DOHH2 (cell line): ENCODE data around the gene ALG5.

Experiments
- CTCF ChIP-seq: fragments of 200-600 bp; sonication (generic); IDR thresholded peaks from one replicate; pipeline ENCODE4 v1.5.1; 2014; ENCODE audit warnings: antibody characterized with exemption, mild to moderate bottlenecking, low read depth, low read length; ENCODE audit not compliant: poor library complexity, severe bottlenecking
- EZH2phosphoT487 ChIP-seq: fragments of 200-600 bp; sonication (generic); IDR thresholded peaks from 2 replicates; pipeline ENCODE4 v1.6.1; 2017; ENCODE audit warnings: borderline replicate concordance, mild to moderate bottlenecking, antibody characterized with exemption, low read length, moderate library complexity, mixed read lengths

- TF ChIP-seq CTCF, result no peak
- TF ChIP-seq EZH2phosphoT487, result no peak
Measured at GRCh38 chr13:36907266-36907665, 91.9 kb downstream of the ALG5 start.
